IMR-90 (cell line): ENCODE data around the gene LRRC4C.

Source experiments
- CEBPB ChIP-seq: IDR thresholded peaks from 2 replicates; pipeline ENCODE4 v1.6.1; 2012; ENCODE audit warnings: low read depth, low read length, improper control_type of control experiment
- POLR2A ChIP-seq: IDR thresholded peaks from 2 replicates; pipeline ENCODE4 v1.6.1; 2012; ENCODE audit warnings: mild to moderate bottlenecking, low read depth, low read length
- RFX5 ChIP-seq: IDR thresholded peaks from 2 replicates; pipeline ENCODE4 v1.8.0; 2012; ENCODE audit warnings: low read depth, mild to moderate bottlenecking, low read length, moderate library complexity
- TF ChIP-seq, protein P1 (sequence below): conservative IDR thresholded peaks from 2 replicates; pipeline ENCODE4 v1.5.1; 2012; ENCODE audit warnings: mild to moderate bottlenecking, low read depth, low read length, improper control_type of control experiment
- TF ChIP-seq, protein P2 (sequence below): fragments of 150-350 bp; IDR thresholded peaks from 2 replicates; pipeline ENCODE4 v1.6.1; 2017; ENCODE audit warnings: mild to moderate bottlenecking, antibody characterized with exemption, low read length, low read depth
- TF ChIP-seq, protein P3 (sequence below): fragments of 150-350 bp; IDR thresholded peaks from 2 replicates; pipeline ENCODE4 v1.6.1; 2016; ENCODE audit warnings: low read depth, mild to moderate bottlenecking, low read length, moderate library complexity, borderline replicate concordance

DNA sequence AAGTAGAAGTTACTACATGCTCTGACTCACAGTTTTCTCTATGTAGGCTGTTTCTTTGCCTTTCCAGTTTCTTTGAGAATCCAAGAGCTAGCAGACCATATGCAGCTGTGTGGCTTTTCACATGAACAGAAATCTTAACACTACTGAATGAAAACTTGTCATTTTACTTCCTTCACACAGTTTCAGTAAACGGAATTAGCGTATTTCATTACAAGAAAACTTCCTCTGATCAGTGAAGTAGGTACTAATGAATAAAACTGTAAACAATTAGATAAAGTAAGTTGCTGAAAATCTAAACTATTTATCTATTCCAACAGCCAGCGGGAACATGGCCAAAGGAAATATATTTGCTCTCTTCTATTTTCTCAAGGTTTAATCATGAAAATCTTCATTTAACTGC, 953.2 kb downstream of the LRRC4C start:
- TF ChIP-seq, protein P1, sequence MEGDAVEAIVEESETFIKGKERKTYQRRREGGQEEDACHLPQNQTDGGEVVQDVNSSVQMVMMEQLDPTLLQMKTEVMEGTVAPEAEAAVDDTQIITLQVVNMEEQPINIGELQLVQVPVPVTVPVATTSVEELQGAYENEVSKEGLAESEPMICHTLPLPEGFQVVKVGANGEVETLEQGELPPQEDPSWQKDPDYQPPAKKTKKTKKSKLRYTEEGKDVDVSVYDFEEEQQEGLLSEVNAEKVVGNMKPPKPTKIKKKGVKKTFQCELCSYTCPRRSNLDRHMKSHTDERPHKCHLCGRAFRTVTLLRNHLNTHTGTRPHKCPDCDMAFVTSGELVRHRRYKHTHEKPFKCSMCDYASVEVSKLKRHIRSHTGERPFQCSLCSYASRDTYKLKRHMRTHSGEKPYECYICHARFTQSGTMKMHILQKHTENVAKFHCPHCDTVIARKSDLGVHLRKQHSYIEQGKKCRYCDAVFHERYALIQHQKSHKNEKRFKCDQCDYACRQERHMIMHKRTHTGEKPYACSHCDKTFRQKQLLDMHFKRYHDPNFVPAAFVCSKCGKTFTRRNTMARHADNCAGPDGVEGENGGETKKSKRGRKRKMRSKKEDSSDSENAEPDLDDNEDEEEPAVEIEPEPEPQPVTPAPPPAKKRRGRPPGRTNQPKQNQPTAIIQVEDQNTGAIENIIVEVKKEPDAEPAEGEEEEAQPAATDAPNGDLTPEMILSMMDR: no peak
- no peak for TF ChIP-seq POLR2A
- no peak for TF ChIP-seq RFX5
- TF ChIP-seq CEBPB: no peak
- TF ChIP-seq, protein P2, sequence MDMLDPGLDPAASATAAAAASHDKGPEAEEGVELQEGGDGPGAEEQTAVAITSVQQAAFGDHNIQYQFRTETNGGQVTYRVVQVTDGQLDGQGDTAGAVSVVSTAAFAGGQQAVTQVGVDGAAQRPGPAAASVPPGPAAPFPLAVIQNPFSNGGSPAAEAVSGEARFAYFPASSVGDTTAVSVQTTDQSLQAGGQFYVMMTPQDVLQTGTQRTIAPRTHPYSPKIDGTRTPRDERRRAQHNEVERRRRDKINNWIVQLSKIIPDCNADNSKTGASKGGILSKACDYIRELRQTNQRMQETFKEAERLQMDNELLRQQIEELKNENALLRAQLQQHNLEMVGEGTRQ: no peak
- TF ChIP-seq, protein P3, sequence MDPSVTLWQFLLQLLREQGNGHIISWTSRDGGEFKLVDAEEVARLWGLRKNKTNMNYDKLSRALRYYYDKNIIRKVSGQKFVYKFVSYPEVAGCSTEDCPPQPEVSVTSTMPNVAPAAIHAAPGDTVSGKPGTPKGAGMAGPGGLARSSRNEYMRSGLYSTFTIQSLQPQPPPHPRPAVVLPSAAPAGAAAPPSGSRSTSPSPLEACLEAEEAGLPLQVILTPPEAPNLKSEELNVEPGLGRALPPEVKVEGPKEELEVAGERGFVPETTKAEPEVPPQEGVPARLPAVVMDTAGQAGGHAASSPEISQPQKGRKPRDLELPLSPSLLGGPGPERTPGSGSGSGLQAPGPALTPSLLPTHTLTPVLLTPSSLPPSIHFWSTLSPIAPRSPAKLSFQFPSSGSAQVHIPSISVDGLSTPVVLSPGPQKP: no peak
